Measurements from ENCODE around the gene FILIP1L. TPM values are rescaled to one million over a fixed set of nuclear protein-coding genes. Genes with fewer than 3 reads are reported as not detected.
A peak's percentile ranks its signal among the peaks of the same experiment; 100 is the strongest.

The FILIP1L gene
- total and polyA plus RNA-seq, 2 experiments from 2014 or later = 0.45 to 0.82 TPM

DNA sequence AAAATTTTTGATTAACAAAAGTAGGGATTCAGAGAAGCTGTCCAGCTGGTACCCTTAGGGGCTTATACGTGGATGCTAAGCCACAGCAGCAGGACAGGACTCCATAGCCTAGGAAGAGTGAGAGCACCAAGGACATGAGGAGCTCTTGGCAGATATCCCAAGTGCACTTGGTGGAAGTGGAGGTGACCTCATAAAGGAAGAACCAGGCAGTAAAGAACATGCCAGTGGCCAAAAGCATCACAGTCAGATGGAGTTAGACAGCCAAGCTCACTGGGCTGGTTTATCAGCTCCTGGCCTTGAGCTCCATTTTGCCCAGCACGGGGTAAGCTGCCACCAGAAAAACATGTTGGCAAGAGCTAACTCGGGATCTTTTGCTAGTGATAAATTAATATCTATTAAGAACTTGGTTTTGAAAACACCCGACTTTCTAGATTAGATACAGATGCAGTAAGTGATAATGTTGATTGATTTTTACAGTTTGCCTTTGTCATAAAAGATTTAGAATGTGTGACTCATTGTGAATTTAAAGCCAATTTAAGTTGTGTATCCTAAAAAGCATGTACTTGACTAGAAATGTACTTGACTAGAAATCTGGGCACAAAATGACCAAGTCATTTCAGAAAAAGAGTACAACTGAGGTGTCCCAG lies 188.6 kb downstream of the FILIP1L start:
- no peak for TF ChIP-seq CTCF (IDR thresholded peaks at IDR 0.05; ENCODE audit: low read depth, low read length)
- no peak overlapping the region for H3K27ac ChIP-seq
- no peaks in the 10 kb centered on the region for H3K36me3 ChIP-seq
- DNase-seq (ENCODE audit: low read depth in 1 of 2, low spot score in 1 of 2) = peak in 1 of 2 donors; percentile 70
- H3K27me3 ChIP-seq = peaks cover 3% of the 10 kb centered on the region
- H3K9me3 ChIP-seq (ENCODE audit: low read depth) = no peaks in the 10 kb centered on the region
- H3K4me1 ChIP-seq (ENCODE audit: low read depth) = no peaks in the 10 kb centered on the region
- H3K4me3 ChIP-seq = no peak overlapping the region

GRCh38 chr3:99923873-99924272 lies 190.4 kb downstream of the FILIP1L start:
- Histone ChIP-seq H3K36me3 (no peaks in the 10 kb centered on the region), H3K27me3 (no peaks in the 10 kb centered on the region), H3K9me3 (ENCODE audit: low read depth) (no peaks in the 10 kb centered on the region), H3K27ac (no peak overlapping the region), H3K4me1 (ENCODE audit: low read depth) (no peaks in the 10 kb centered on the region), H3K4me3 (no peak overlapping the region)
- no peak for TF ChIP-seq CTCF (IDR thresholded peaks at IDR 0.05; ENCODE audit: low read depth, low read length)
- no peak for DNase-seq (ENCODE audit: low read depth in 1 of 2, low spot score in 1 of 2)

DNA sequence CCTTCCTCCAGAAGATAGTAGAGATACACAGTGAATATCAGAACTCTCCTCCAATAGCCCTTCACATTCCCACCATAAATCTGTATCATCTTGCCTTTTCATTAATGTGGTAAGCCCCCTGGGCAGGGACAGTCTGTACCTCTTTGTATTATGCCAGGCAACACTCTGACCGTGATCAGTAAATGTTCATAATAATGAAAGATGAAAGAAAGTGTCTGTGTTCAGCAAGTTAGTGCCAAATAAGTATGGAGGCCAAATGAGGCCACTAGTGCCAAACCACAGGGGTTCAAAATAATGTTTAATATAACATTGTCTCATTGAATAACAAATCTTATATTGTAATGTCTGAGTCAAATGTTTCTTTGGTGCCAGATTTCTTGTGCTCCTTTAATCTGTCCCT lies 192.3 kb downstream of the FILIP1L start:
- Histone ChIP-seq H3K4me1 (ENCODE audit: low read depth) (no peaks in the 10 kb centered on the region), H3K4me3 (no peak overlapping the region), H3K9me3 (ENCODE audit: low read depth) (no peaks in the 10 kb centered on the region), H3K36me3 (no peaks in the 10 kb centered on the region), H3K27me3 (no peaks in the 10 kb centered on the region), H3K27ac (no peak overlapping the region)
- no peak for TF ChIP-seq CTCF (IDR thresholded peaks at IDR 0.05; ENCODE audit: low read depth, low read length)
- no peak for DNase-seq (ENCODE audit: low read depth in 1 of 2, low spot score in 1 of 2)

DNA sequence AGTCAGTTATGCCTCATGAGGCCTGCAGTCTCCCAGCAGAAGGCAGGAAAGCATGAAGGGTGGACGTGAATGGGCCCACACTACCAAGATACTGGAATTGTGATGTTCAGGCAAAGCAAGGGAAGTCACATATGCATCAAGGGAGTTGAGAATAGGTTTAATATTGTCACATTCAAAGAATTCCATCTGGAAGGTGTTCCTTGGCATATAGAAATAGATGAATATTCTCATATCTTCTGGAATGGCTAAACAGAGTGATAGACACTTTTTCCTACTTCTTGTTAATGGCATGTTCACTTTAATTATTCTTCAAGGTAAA lies 193.0 kb downstream of the FILIP1L start:
- Histone ChIP-seq H3K9me3 (ENCODE audit: low read depth) (no peaks in the 10 kb centered on the region), H3K36me3 (no peaks in the 10 kb centered on the region), H3K4me3 (no peak overlapping the region), H3K27me3 (no peaks in the 10 kb centered on the region), H3K27ac (no peak overlapping the region), H3K4me1 (ENCODE audit: low read depth) (no peaks in the 10 kb centered on the region)
- DNase-seq (ENCODE audit: low read depth in 1 of 2, low spot score in 1 of 2) = no peak
- no peak for TF ChIP-seq CTCF (IDR thresholded peaks at IDR 0.05; ENCODE audit: low read depth, low read length)

DNA sequence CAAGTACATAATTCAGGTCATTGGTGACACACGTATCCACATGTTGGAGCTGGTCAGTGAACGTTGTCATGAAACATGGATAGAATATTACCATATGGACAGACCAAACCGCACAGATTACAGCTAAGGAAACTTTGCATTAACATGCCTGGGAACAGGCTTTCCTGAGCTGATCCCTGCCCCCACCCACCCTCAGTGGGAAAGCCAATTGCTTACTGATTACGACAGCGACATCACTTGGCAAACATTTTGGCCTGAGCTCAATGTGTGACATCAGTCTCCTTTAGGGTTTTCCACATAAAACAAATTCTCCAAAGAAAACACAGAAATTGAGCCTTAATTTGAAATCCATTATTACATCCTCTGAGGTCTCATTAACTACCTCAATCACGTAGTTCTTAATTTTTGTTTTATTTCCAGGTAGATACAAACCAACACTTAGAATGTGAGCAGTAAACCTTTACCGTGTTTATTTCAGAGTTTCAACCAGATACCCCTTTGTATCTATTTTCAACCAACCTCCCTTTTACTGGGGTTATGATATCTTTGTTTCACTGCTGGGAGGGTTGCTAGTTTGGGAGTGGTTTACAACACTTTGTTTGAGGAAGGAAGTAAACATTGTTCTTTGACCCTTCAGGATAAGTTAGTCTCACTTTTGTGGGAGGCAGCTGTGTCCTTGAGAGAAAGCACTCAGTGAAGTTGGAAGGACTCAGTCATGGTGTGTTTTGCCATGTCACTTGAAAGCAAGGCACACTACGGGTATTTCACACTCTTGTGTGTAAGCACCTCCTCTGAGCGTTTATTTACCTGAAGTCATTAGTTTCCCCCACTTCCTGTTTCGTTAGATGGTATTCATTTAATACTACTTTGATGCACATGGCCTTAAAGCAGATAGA lies 193.6 kb downstream of the FILIP1L start:
- DNase-seq (ENCODE audit: low read depth in 1 of 2, low spot score in 1 of 2) = peak in 1 of 2 donors; percentile 65
- Histone ChIP-seq H3K36me3 (no peaks in the 10 kb centered on the region), H3K9me3 (ENCODE audit: low read depth) (no peaks in the 10 kb centered on the region), H3K4me3 (no peak overlapping the region), H3K4me1 (ENCODE audit: low read depth) (no peaks in the 10 kb centered on the region), H3K27ac (no peak overlapping the region), H3K27me3 (no peaks in the 10 kb centered on the region)
- TF ChIP-seq CTCF (IDR thresholded peaks at IDR 0.05; ENCODE audit: low read depth, low read length) = no peak
